ENCODE results near the gene MLXIP. TPM values are rescaled to one million over a fixed set of nuclear protein-coding genes. Genes with fewer than 3 reads are reported as not detected.
A peak's percentile ranks its signal among the peaks of the same experiment; 100 is the strongest.

Gene MLXIP
- total and polyA plus RNA-seq, 9 of the 15 experiments (the other 6 are each of a cell fraction or from before 2014, with no cell fraction given) = 2.2 to 66.3 (median 18.1) TPM

DNA sequence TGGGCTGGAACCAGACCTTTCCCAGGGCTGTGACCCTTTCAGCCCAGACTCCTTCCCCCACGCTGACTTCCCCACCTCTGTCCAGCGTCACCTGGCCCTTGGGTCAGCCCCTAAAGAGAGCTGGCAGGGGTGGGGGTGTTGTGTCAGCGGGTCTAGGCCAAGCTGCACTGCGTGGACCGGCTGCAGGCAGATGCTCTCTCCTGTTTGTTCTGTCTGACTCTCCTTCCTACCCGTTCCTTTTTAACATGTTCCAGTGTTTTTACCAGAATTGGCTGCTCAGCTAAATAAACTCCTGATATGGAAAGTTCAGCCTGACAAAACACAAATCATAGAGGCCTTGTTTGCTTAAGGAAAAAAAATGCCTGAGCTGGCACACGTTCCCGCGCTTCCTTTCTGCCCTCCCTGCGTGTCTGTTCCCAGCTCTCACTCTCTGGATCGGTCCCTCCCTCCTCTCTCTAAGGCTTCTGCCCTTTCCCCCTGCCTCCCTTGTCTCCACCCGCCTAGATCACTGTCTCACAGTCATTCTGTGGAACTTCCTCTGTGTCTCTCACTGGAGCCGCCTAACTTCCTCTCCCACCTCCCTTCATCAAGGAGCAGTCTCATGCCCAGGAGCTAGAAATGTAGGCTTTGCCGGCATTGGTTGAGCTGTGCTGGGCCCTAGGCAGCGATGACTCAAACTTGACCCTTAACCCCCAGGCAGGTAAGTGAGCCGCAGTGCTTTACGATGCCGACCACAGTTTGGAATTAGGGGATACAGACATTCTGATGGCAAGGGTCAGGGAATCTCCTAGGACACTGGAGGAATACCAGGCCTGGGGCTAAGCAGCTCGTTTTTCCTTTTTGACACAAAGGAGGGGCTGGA, 15.5 kb upstream of the MLXIP start (continued):
- TF ChIP-seq, protein P1, sequence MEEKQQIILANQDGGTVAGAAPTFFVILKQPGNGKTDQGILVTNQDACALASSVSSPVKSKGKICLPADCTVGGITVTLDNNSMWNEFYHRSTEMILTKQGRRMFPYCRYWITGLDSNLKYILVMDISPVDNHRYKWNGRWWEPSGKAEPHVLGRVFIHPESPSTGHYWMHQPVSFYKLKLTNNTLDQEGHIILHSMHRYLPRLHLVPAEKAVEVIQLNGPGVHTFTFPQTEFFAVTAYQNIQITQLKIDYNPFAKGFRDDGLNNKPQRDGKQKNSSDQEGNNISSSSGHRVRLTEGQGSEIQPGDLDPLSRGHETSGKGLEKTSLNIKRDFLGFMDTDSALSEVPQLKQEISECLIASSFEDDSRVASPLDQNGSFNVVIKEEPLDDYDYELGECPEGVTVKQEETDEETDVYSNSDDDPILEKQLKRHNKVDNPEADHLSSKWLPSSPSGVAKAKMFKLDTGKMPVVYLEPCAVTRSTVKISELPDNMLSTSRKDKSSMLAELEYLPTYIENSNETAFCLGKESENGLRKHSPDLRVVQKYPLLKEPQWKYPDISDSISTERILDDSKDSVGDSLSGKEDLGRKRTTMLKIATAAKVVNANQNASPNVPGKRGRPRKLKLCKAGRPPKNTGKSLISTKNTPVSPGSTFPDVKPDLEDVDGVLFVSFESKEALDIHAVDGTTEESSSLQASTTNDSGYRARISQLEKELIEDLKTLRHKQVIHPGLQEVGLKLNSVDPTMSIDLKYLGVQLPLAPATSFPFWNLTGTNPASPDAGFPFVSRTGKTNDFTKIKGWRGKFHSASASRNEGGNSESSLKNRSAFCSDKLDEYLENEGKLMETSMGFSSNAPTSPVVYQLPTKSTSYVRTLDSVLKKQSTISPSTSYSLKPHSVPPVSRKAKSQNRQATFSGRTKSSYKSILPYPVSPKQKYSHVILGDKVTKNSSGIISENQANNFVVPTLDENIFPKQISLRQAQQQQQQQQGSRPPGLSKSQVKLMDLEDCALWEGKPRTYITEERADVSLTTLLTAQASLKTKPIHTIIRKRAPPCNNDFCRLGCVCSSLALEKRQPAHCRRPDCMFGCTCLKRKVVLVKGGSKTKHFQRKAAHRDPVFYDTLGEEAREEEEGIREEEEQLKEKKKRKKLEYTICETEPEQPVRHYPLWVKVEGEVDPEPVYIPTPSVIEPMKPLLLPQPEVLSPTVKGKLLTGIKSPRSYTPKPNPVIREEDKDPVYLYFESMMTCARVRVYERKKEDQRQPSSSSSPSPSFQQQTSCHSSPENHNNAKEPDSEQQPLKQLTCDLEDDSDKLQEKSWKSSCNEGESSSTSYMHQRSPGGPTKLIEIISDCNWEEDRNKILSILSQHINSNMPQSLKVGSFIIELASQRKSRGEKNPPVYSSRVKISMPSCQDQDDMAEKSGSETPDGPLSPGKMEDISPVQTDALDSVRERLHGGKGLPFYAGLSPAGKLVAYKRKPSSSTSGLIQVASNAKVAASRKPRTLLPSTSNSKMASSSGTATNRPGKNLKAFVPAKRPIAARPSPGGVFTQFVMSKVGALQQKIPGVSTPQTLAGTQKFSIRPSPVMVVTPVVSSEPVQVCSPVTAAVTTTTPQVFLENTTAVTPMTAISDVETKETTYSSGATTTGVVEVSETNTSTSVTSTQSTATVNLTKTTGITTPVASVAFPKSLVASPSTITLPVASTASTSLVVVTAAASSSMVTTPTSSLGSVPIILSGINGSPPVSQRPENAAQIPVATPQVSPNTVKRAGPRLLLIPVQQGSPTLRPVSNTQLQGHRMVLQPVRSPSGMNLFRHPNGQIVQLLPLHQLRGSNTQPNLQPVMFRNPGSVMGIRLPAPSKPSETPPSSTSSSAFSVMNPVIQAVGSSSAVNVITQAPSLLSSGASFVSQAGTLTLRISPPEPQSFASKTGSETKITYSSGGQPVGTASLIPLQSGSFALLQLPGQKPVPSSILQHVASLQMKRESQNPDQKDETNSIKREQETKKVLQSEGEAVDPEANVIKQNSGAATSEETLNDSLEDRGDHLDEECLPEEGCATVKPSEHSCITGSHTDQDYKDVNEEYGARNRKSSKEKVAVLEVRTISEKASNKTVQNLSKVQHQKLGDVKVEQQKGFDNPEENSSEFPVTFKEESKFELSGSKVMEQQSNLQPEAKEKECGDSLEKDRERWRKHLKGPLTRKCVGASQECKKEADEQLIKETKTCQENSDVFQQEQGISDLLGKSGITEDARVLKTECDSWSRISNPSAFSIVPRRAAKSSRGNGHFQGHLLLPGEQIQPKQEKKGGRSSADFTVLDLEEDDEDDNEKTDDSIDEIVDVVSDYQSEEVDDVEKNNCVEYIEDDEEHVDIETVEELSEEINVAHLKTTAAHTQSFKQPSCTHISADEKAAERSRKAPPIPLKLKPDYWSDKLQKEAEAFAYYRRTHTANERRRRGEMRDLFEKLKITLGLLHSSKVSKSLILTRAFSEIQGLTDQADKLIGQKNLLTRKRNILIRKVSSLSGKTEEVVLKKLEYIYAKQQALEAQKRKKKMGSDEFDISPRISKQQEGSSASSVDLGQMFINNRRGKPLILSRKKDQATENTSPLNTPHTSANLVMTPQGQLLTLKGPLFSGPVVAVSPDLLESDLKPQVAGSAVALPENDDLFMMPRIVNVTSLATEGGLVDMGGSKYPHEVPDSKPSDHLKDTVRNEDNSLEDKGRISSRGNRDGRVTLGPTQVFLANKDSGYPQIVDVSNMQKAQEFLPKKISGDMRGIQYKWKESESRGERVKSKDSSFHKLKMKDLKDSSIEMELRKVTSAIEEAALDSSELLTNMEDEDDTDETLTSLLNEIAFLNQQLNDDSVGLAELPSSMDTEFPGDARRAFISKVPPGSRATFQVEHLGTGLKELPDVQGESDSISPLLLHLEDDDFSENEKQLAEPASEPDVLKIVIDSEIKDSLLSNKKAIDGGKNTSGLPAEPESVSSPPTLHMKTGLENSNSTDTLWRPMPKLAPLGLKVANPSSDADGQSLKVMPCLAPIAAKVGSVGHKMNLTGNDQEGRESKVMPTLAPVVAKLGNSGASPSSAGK (IDR thresholded peaks at IDR 0.05) = no peak
- no peak for TF ChIP-seq NELFE (IDR thresholded peaks at IDR 0.05; ENCODE audit: insufficient read depth, insufficient read length)
- TF ChIP-seq, protein P2, sequence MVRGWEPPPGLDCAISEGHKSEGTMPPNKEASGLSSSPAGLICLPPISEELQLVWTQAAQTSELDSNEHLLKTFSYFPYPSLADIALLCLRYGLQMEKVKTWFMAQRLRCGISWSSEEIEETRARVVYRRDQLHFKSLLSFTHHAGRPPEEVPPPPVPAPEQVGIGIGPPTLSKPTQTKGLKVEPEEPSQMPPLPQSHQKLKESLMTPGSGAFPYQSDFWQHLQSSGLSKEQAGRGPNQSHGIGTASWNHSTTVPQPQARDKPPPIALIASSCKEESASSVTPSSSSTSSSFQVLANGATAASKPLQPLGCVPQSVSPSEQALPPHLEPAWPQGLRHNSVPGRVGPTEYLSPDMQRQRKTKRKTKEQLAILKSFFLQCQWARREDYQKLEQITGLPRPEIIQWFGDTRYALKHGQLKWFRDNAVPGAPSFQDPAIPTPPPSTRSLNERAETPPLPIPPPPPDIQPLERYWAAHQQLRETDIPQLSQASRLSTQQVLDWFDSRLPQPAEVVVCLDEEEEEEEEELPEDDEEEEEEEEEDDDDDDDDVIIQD (CRISPR knock-in tag; IDR thresholded peaks at IDR 0.05) = no peak
- TF ChIP-seq, protein P3, sequence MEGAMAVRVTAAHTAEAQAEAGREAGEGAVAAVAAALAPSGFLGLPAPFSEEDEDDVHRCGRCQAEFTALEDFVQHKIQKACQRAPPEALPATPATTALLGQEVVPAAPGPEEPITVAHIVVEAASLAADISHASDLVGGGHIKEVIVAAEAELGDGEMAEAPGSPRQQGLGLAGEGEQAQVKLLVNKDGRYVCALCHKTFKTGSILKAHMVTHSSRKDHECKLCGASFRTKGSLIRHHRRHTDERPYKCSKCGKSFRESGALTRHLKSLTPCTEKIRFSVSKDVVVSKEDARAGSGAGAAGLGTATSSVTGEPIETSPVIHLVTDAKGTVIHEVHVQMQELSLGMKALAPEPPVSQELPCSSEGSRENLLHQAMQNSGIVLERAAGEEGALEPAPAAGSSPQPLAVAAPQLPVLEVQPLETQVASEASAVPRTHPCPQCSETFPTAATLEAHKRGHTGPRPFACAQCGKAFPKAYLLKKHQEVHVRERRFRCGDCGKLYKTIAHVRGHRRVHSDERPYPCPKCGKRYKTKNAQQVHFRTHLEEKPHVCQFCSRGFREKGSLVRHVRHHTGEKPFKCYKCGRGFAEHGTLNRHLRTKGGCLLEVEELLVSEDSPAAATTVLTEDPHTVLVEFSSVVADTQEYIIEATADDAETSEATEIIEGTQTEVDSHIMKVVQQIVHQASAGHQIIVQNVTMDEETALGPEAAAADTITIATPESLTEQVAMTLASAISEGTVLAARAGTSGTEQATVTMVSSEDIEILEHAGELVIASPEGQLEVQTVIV (CRISPR knock-in tag; IDR thresholded peaks at IDR 0.05; ENCODE audit: borderline replicate concordance) = no peak
- no peak for TF ChIP-seq ZNF165 (CRISPR knock-in tag; IDR thresholded peaks at IDR 0.05; ENCODE audit: borderline replicate concordance)
- peak in 1 of 2 experiments; percentile 40; a peak in 1 of 4 replicates for TF ChIP-seq HDAC1 (IDR thresholded peaks at IDR 0.05)
- peak; percentile 28 to 71; a peak in 3 of 4 replicates for TF ChIP-seq KDM1A (IDR thresholded peaks at IDR 0.05)
- TF ChIP-seq, protein P4, sequence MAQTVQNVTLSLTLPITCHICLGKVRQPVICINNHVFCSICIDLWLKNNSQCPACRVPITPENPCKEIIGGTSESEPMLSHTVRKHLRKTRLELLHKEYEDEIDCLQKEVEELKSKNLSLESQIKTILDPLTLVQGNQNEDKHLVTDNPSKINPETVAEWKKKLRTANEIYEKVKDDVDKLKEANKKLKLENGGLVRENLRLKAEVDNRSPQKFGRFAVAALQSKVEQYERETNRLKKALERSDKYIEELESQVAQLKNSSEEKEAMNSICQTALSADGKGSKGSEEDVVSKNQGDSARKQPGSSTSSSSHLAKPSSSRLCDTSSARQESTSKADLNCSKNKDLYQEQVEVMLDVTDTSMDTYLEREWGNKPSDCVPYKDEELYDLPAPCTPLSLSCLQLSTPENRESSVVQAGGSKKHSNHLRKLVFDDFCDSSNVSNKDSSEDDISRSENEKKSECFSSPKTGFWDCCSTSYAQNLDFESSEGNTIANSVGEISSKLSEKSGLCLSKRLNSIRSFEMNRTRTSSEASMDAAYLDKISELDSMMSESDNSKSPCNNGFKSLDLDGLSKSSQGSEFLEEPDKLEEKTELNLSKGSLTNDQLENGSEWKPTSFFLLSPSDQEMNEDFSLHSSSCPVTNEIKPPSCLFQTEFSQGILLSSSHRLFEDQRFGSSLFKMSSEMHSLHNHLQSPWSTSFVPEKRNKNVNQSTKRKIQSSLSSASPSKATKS (CRISPR knock-in tag; IDR thresholded peaks at IDR 0.05) = no peak

Data from K562 (cell line).